Smooth muscle cell (in vitro differentiated cells): ENCODE measurements around the gene PADI3. TPM values are rescaled to one million over a fixed set of nuclear protein-coding genes. Genes with fewer than 3 reads are reported as not detected.

ENCODE experiments used
- DNase-seq: peaks from one replicate; lab custom pipeline; 2025; ENCODE audit not compliant: unreplicated experiment; lab: John Stamatoyannopoulos, UW
- H2AFZ ChIP-seq: fragments of 200-600 bp; sonication (generic); 2 replicates; pipeline ENCODE4 v1.6.0; 2016; ENCODE audit warnings: antibody characterized with exemption, low read depth, mild to moderate bottlenecking
- H3F3A ChIP-seq: fragments of 200-600 bp; sonication (generic); 2 replicates; pipeline ENCODE4 v1.6.0; 2017; ENCODE audit warnings: antibody characterized with exemption, low read depth
- H3K27ac ChIP-seq: fragments of 200-600 bp; sonication (generic); 2 replicates; pipeline ENCODE4 v1.5.1; 2016; ENCODE audit warnings: low read depth, mild to moderate bottlenecking
- H3K27me3 ChIP-seq: fragments of 200-600 bp; sonication (generic); 2 replicates; pipeline ENCODE4 v1.6.1; 2016; ENCODE audit warnings: low read depth, mild to moderate bottlenecking
- H3K36me3 ChIP-seq: fragments of 200-600 bp; sonication (generic); 2 replicates; pipeline ENCODE4 v1.5.1; 2016; ENCODE audit warnings: low read depth
- H3K4me1 ChIP-seq: fragments of 200-600 bp; sonication (generic); 2 replicates; pipeline ENCODE4 v1.5.1; 2016; ENCODE audit warnings: low read depth
- H3K4me2 ChIP-seq: fragments of 200-600 bp; sonication (generic); 2 replicates; pipeline ENCODE4 v1.6.0; 2016; ENCODE audit warnings: mild to moderate bottlenecking
- H3K4me3 ChIP-seq: fragments of 200-600 bp; sonication (generic); 2 replicates; pipeline ENCODE4 v1.5.1; 2016; ENCODE audit warnings: mild to moderate bottlenecking
- H3K79me2 ChIP-seq: fragments of 200-600 bp; sonication (generic); 2 replicates; pipeline ENCODE4 v1.6.0; 2016; ENCODE audit warnings: low read depth, mild to moderate bottlenecking
- H3K9ac ChIP-seq: fragments of 200-600 bp; sonication (generic); 2 replicates; pipeline ENCODE4 v1.6.0; 2016; ENCODE audit warnings: low read depth
- H3K9me3 ChIP-seq: fragments of 200-600 bp; sonication (generic); replicated peaks from 2 replicates; pipeline ENCODE4 v1.5.1; 2016; ENCODE audit warnings: low read depth
- H4K20me1 ChIP-seq: fragments of 200-600 bp; sonication (generic); 2 replicates; pipeline ENCODE4 v1.6.0; 2016; ENCODE audit warnings: low read depth
- CTCF ChIP-seq: fragments of 200-600 bp; sonication (generic); IDR thresholded peaks from 2 replicates; pipeline ENCODE4 v1.5.1; 2017; ENCODE audit warnings: borderline replicate concordance, mild to moderate bottlenecking, antibody characterized with exemption; ENCODE audit not compliant: insufficient read depth, poor library complexity, severe bottlenecking
- WGBS: methylation state at CpG from one replicate; pipeline ENCODE4 v1.1.7; 2016; ENCODE audit warnings: low lambda C conversion rate; 5-methylcytosine and 5-hydroxymethylcytosine counted together
- polyA plus RNA-seq: library from polyadenylated mRNA; unstranded; fragments of >200 nt; fragmentation: Nextera tagmentation; extraction: Ambion mirVana; gene quantifications from 2 replicates; pipeline ENCODE4 v1.2.1, GENCODE V29; 2016
- total RNA-seq: library from RNA; depleted of rRNA; stranded (reverse); fragments of >200 nt; gene quantifications from 2 replicates; pipeline ENCODE4 v1.2.3, GENCODE V29; 2014

The PADI3 gene
- total and polyA plus RNA-seq, 2 experiments from 2014 or later: not detected

DNA sequence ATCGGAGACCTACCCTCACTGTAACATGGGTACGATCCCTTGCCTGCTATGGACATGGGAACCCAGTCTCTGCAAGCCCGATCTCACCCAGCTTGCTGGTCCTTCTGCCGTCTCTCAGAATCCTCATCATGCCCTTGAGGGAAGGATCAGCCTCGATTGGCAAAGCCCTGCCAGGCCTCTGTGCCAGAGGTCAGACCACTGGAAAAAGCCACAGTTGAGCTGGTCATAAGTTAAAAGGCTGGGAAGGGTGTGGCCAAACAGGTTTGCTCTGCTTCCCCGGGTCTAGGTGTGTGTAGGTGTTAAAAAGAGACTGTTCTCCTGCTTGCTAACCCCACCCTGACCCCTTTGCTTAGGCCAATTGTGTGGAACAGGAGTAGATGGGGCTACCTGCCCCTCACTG lies 19.5 kb upstream of the PADI3 start:
- H3K27me3 ChIP-seq: no peaks in the 10 kb centered on the region
- no peak overlapping the region for H3K27ac ChIP-seq
- no peaks in the 10 kb centered on the region for H3K4me1 ChIP-seq
- DNase-seq: no peak
- 75% methylated on average over 6 of the region's 6 CpGs for WGBS
- no peak overlapping the region for H2AFZ ChIP-seq
- H3K9me3 ChIP-seq: no peaks in the 10 kb centered on the region
- H3F3A ChIP-seq: peaks cover 8% of the 10 kb centered on the region
- H3K36me3 ChIP-seq: no peaks in the 10 kb centered on the region
- no peaks in the 10 kb centered on the region for H4K20me1 ChIP-seq
- TF ChIP-seq CTCF: no peak
- no peak overlapping the region for H3K9ac ChIP-seq
- H3K4me3 ChIP-seq: no peak overlapping the region
- H3K79me2 ChIP-seq: no peaks in the 10 kb centered on the region
- no peak overlapping the region for H3K4me2 ChIP-seq

GRCh38 chr1:17230106-17230505 lies 18.8 kb upstream of the PADI3 start:
- H3K4me1 ChIP-seq: no peaks in the 10 kb centered on the region
- H3F3A ChIP-seq: peaks cover 8% of the 10 kb centered on the region
- no peak overlapping the region for H3K9ac ChIP-seq
- no peaks in the 10 kb centered on the region for H3K79me2 ChIP-seq
- no peaks in the 10 kb centered on the region for H4K20me1 ChIP-seq
- no peaks in the 10 kb centered on the region for H3K36me3 ChIP-seq
- WGBS: 92% methylated on average over 10 of the region's 10 CpGs
- H2AFZ ChIP-seq: no peak overlapping the region
- DNase-seq: no peak
- H3K27ac ChIP-seq: no peak overlapping the region
- H3K4me2 ChIP-seq: no peak overlapping the region
- H3K4me3 ChIP-seq: no peak overlapping the region
- no peaks in the 10 kb centered on the region for H3K9me3 ChIP-seq
- no peaks in the 10 kb centered on the region for H3K27me3 ChIP-seq
- no peak for TF ChIP-seq CTCF

GRCh38 chr1:17230671-17231310 lies 18.1 kb upstream of the PADI3 start:
- no peaks in the 10 kb centered on the region for H3K36me3 ChIP-seq
- no peak overlapping the region for H3K9ac ChIP-seq
- H3K4me2 ChIP-seq: no peak overlapping the region
- no peak overlapping the region for H3K27ac ChIP-seq
- no peaks in the 10 kb centered on the region for H3K9me3 ChIP-seq
- no peak for TF ChIP-seq CTCF
- H3F3A ChIP-seq: peaks cover 8% of the 10 kb centered on the region
- H3K27me3 ChIP-seq: no peaks in the 10 kb centered on the region
- DNase-seq: no peak
- H2AFZ ChIP-seq: no peak overlapping the region
- H3K79me2 ChIP-seq: no peaks in the 10 kb centered on the region
- H3K4me1 ChIP-seq: no peaks in the 10 kb centered on the region
- WGBS: 81% methylated on average over 8 of the region's 8 CpGs
- no peak overlapping the region for H3K4me3 ChIP-seq
- no peaks in the 10 kb centered on the region for H4K20me1 ChIP-seq
